Smooth muscle cell (in vitro differentiated cells): ENCODE results near the gene CCNK. TPM values are rescaled to one million over a fixed set of nuclear protein-coding genes. Genes with fewer than 3 reads are reported as not detected.

Source experiments
- DNase-seq: peaks from one replicate; lab custom pipeline; 2025; ENCODE audit not compliant: unreplicated experiment; lab: John Stamatoyannopoulos, UW
- H2AFZ ChIP-seq: fragments of 200-600 bp; sonication (generic); 2 replicates; pipeline ENCODE4 v1.6.0; 2016; ENCODE audit warnings: antibody characterized with exemption, low read depth, mild to moderate bottlenecking
- H3F3A ChIP-seq: fragments of 200-600 bp; sonication (generic); 2 replicates; pipeline ENCODE4 v1.6.0; 2017; ENCODE audit warnings: antibody characterized with exemption, low read depth
- H3K27ac ChIP-seq: fragments of 200-600 bp; sonication (generic); 2 replicates; pipeline ENCODE4 v1.5.1; 2016; ENCODE audit warnings: low read depth, mild to moderate bottlenecking
- H3K27me3 ChIP-seq: fragments of 200-600 bp; sonication (generic); 2 replicates; pipeline ENCODE4 v1.6.1; 2016; ENCODE audit warnings: low read depth, mild to moderate bottlenecking
- H3K36me3 ChIP-seq: fragments of 200-600 bp; sonication (generic); 2 replicates; pipeline ENCODE4 v1.5.1; 2016; ENCODE audit warnings: low read depth
- H3K4me1 ChIP-seq: fragments of 200-600 bp; sonication (generic); 2 replicates; pipeline ENCODE4 v1.5.1; 2016; ENCODE audit warnings: low read depth
- H3K4me2 ChIP-seq: fragments of 200-600 bp; sonication (generic); 2 replicates; pipeline ENCODE4 v1.6.0; 2016; ENCODE audit warnings: mild to moderate bottlenecking
- H3K4me3 ChIP-seq: fragments of 200-600 bp; sonication (generic); 2 replicates; pipeline ENCODE4 v1.5.1; 2016; ENCODE audit warnings: mild to moderate bottlenecking
- H3K79me2 ChIP-seq: fragments of 200-600 bp; sonication (generic); 2 replicates; pipeline ENCODE4 v1.6.0; 2016; ENCODE audit warnings: low read depth, mild to moderate bottlenecking
- H3K9ac ChIP-seq: fragments of 200-600 bp; sonication (generic); 2 replicates; pipeline ENCODE4 v1.6.0; 2016; ENCODE audit warnings: low read depth
- H3K9me3 ChIP-seq: fragments of 200-600 bp; sonication (generic); replicated peaks from 2 replicates; pipeline ENCODE4 v1.5.1; 2016; ENCODE audit warnings: low read depth
- H4K20me1 ChIP-seq: fragments of 200-600 bp; sonication (generic); 2 replicates; pipeline ENCODE4 v1.6.0; 2016; ENCODE audit warnings: low read depth
- WGBS: methylation state at CpG from one replicate; pipeline ENCODE4 v1.1.7; 2016; ENCODE audit warnings: low lambda C conversion rate; 5-methylcytosine and 5-hydroxymethylcytosine counted together
- polyA plus RNA-seq: library from polyadenylated mRNA; unstranded; fragments of >200 nt; fragmentation: Nextera tagmentation; extraction: Ambion mirVana; gene quantifications from 2 replicates; pipeline ENCODE4 v1.2.1, GENCODE V29; 2016
- total RNA-seq: library from RNA; depleted of rRNA; stranded (reverse); fragments of >200 nt; gene quantifications from 2 replicates; pipeline ENCODE4 v1.2.3, GENCODE V29; 2014
- TF ChIP-seq, protein P1 (sequence below): fragments of 200-600 bp; sonication (generic); IDR thresholded peaks from 2 replicates; pipeline ENCODE4 v1.5.1; 2017; ENCODE audit warnings: borderline replicate concordance, mild to moderate bottlenecking, antibody characterized with exemption; ENCODE audit not compliant: insufficient read depth, poor library complexity, severe bottlenecking

The CCNK gene
- total and polyA plus RNA-seq, 2 experiments from 2014 or later = 14.6 to 32.9 TPM

DNA sequence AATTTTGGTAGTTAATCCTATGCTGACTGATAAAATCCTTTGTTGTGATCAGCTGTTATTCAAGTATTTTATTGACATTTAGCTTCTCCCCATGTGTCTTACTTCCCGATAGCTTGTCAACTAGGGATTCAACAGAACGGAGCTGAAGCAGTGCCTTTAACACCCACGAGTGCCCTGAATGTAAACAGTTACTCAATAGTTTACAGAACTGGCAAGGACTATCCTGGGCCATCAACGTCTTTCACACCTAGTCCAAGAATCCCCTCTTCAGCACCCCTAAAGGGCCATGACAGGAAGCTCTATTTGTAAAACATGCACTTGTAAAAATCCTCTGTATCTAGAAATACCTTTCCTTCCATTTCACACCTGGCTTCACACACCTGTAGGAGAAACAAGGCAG, 45.9 kb upstream of the CCNK start:
- H3K27ac ChIP-seq = no peak overlapping the region
- 60% methylated on average over 4 of the region's 4 CpGs for WGBS
- H3K9me3 ChIP-seq = no peaks in the 10 kb centered on the region
- H3K36me3 ChIP-seq = no peaks in the 10 kb centered on the region
- H3F3A ChIP-seq = peaks cover 21% of the 10 kb centered on the region
- H4K20me1 ChIP-seq = no peaks in the 10 kb centered on the region
- H3K9ac ChIP-seq = no peak overlapping the region
- no peak overlapping the region for H3K4me3 ChIP-seq
- peaks cover 44% of the 10 kb centered on the region for H3K79me2 ChIP-seq
- no peak for DNase-seq
- H3K4me1 ChIP-seq = peaks cover 12% of the 10 kb centered on the region
- H3K27me3 ChIP-seq = no peaks in the 10 kb centered on the region
- no peak overlapping the region for H3K4me2 ChIP-seq
- no peak overlapping the region for H2AFZ ChIP-seq
- TF ChIP-seq, protein P1, sequence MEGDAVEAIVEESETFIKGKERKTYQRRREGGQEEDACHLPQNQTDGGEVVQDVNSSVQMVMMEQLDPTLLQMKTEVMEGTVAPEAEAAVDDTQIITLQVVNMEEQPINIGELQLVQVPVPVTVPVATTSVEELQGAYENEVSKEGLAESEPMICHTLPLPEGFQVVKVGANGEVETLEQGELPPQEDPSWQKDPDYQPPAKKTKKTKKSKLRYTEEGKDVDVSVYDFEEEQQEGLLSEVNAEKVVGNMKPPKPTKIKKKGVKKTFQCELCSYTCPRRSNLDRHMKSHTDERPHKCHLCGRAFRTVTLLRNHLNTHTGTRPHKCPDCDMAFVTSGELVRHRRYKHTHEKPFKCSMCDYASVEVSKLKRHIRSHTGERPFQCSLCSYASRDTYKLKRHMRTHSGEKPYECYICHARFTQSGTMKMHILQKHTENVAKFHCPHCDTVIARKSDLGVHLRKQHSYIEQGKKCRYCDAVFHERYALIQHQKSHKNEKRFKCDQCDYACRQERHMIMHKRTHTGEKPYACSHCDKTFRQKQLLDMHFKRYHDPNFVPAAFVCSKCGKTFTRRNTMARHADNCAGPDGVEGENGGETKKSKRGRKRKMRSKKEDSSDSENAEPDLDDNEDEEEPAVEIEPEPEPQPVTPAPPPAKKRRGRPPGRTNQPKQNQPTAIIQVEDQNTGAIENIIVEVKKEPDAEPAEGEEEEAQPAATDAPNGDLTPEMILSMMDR = no peak

DNA sequence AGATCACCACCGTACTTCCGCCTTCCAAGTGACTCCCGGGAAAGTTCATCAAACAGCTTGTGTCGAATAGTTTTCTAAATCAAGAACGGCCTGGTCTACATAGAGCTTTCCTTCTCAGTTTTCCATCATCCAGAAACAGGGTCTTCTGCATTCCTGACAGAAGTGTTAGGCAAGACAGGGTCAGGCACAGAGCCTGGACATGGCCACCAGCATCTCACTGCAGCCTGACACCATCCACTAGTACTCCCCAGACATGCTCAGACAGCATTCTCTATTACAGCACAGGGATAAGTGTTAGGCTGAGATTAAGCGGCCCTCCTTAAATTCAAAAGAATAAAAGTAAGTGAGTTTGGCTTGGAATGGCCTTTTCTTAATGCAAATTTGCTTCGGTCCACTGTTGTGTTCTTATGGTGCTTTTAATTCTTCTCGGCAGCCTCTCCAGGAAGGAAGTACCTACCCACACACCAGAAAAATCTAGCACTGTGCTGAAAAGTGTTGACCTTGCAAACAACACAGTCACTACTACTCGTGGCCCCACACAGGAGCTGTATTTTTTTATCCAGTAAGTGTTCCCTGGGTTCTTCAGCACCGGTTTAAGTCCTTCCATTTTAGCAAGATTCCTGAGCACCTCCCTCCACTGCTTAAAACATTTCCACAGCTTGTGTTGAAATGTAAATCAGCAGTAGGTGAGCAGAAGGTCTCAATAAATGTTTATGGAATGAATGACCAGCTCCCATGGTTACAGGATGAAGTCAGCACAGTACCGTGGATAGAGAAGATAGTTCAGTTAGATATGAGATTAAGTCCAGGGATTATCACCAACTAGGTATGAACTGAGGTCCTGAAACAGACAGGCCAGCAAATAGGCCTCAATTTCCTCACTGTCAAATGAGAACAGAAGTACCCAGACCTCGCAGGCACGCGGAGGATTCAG, 44.7 kb upstream of the CCNK start:
- WGBS = 74% methylated on average over 14 of the region's 14 CpGs

DNA sequence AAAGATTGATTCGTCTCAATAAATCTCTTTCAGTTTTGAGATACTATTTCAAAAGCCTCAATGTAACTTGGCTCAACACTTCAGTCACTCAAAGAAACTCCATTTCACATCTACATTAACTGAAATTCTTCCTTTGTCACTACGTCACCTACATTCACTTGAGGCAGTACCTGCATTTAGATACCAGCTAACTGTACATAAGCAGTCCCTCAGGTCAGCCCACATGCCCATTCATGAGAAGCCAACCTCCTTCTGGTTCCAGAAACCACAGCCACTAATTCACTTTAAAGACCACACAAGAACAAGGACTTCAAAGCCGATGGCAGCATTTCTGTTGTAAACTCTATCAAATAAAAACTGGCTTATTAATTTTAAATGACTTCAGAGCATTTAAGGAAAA, 43.5 kb upstream of the CCNK start:
- H3K27ac ChIP-seq = peak overlapping the region; percentile 79
- peaks cover 2% of the 10 kb centered on the region for H3K4me1 ChIP-seq
- peaks cover 21% of the 10 kb centered on the region for H3F3A ChIP-seq
- no peak overlapping the region for H3K9ac ChIP-seq
- no peaks in the 10 kb centered on the region for H4K20me1 ChIP-seq
- no peaks in the 10 kb centered on the region for H3K9me3 ChIP-seq
- H3K4me2 ChIP-seq = no peak overlapping the region
- H3K36me3 ChIP-seq = no peaks in the 10 kb centered on the region
- peaks cover 36% of the 10 kb centered on the region for H3K79me2 ChIP-seq
- no peak for DNase-seq
- WGBS = 94% methylated on average over 3 of the region's 3 CpGs
- no peak overlapping the region for H2AFZ ChIP-seq
- H3K27me3 ChIP-seq = no peaks in the 10 kb centered on the region
- no peak overlapping the region for H3K4me3 ChIP-seq
- TF ChIP-seq, protein P1 = no peak

More for the DNA sequence above, 44.7 kb upstream of the CCNK start:
- Histone ChIP-seq H3K4me2 (no peak overlapping the region), H3K36me3 (no peaks in the 10 kb centered on the region), H3K9ac (peak overlapping the region; percentile 51), H3K9me3 (no peaks in the 10 kb centered on the region), H3K4me3 (no peak overlapping the region), H3K79me2 (peaks cover 36% of the 10 kb centered on the region), H2AFZ (no peak overlapping the region), H3F3A (peaks cover 21% of the 10 kb centered on the region), H3K27ac (peak overlapping the region; percentile 79), H3K4me1 (peaks cover 12% of the 10 kb centered on the region), H3K27me3 (no peaks in the 10 kb centered on the region), H4K20me1 (no peaks in the 10 kb centered on the region)
- TF ChIP-seq, protein P1 = no peak
- DNase-seq = no peak
